H1 (cell line): ENCODE results near the gene CELF6. TPM values are rescaled to one million over a fixed set of nuclear protein-coding genes. Genes with fewer than 3 reads are reported as not detected.

ENCODE experiments used
- CTCF ChIA-PET: fragments of 300-600 bp; sonication (Branson Sonifier 250); formaldehyde crosslinking; loops from one replicate; lab custom pipeline; 2021; ENCODE audit not compliant: partially characterized antibody; lab: Charles Lee
- POLR2A ChIA-PET: fragments of 300-600 bp; sonication (Branson Sonifier 250); formaldehyde crosslinking; loops from one replicate; lab custom pipeline; 2021; ENCODE audit warnings: inconsistent platforms; ENCODE audit not compliant: partially characterized antibody; lab: Charles Lee
- DNase-seq, 2 experiments: peaks; one replicate each; pipeline versions ENCODE4 v3.0.0 to v3.0.0-alpha.2; 2010 to 2022; ENCODE audit warnings: low spot score in 2 of 2, low read depth in 1 of 2, mixed read lengths in 1 of 2
- FAIRE-seq: peaks from 2 replicates; lab custom pipeline; 2011; peaks lifted over from hg19 to GRCh38; lab: Jason Lieb, UNC
- H2AFZ ChIP-seq: 2 replicates; pipeline ENCODE4 v1.8.1; 2012; ENCODE audit warnings: low read length, inconsistent platforms
- H2AK5ac ChIP-seq: 2 replicates; pipeline ENCODE4 v1.6.1; 2013; ENCODE audit warnings: low read depth, low read length
- H2BK120ac ChIP-seq: replicated peaks from 2 replicates; pipeline ENCODE3; 2013; ENCODE audit warnings: low read depth, low read length, inconsistent platforms
- H2BK12ac ChIP-seq: 2 replicates; pipeline ENCODE4 v1.6.1; 2013; ENCODE audit warnings: low read depth, low read length
- H2BK15ac ChIP-seq: 2 replicates; pipeline ENCODE4 v1.6.1; 2013; ENCODE audit warnings: low read length
- H2BK20ac ChIP-seq: 2 replicates; pipeline ENCODE4 v1.6.1; 2013; ENCODE audit warnings: low read length
- H2BK5ac ChIP-seq: 2 replicates; pipeline ENCODE4 v1.6.1; 2013; ENCODE audit warnings: low read depth, low read length
- H3K14ac ChIP-seq: 2 replicates; pipeline ENCODE4 v1.6.1; 2013; ENCODE audit warnings: inconsistent platforms; ENCODE audit not compliant: insufficient read length
- H3K18ac ChIP-seq: 2 replicates; pipeline ENCODE4 v1.6.1; 2013; ENCODE audit warnings: low read length; ENCODE audit errors: extremely low read depth
- H3K23ac ChIP-seq: 2 replicates; pipeline ENCODE4 v1.6.1; 2013; ENCODE audit warnings: inconsistent platforms; ENCODE audit not compliant: insufficient read length
- H3K23me2 ChIP-seq: 2 replicates; pipeline ENCODE4 v1.6.1; 2013; ENCODE audit warnings: low read depth, low read length
- H3K27ac ChIP-seq: 2 replicates; pipeline ENCODE4 v1.6.1; 2011; ENCODE audit warnings: low read depth, low read length, inconsistent platforms
- H3K27me3 ChIP-seq, 4 experiments: replicated peaks in 1 of 4; 1 replicate in 1 of 4; 2 replicates in 3 of 4; pipeline versions ENCODE4 v1.6.1 to v1.8.1; 2011 to 2013; ENCODE audit warnings: low read length in 3 of 4, mild to moderate bottlenecking in 3 of 4, inconsistent platforms in 2 of 4, mixed read lengths in 2 of 4, moderate library complexity in 1 of 4; ENCODE audit not compliant: control insufficient read depth in 3 of 4, insufficient read depth in 3 of 4; ENCODE audit errors: extremely low read depth in 1 of 4
- H3K36me3 ChIP-seq, 4 experiments: 2 replicates each; pipeline versions ENCODE4 v1.6.1 to v1.8.1; 2011 to 2013; ENCODE audit warnings: mild to moderate bottlenecking in 4 of 4, low read length in 3 of 4, moderate library complexity in 2 of 4, control low read depth in 1 of 4, inconsistent platforms in 1 of 4; ENCODE audit not compliant: insufficient read depth in 4 of 4, control insufficient read depth in 2 of 4
- H3K4ac ChIP-seq: replicated peaks from 2 replicates; pipeline ENCODE3; 2013; ENCODE audit warnings: low read length, low read depth, mixed read lengths, inconsistent platforms; ENCODE audit not compliant: insufficient read length
- H3K4me1 ChIP-seq, 4 experiments: replicated peaks in 1 of 4; 1 replicate in 1 of 4; 2 replicates in 3 of 4; pipeline versions ENCODE4 v1.6.1 to v1.8.1; 2011 to 2013; ENCODE audit warnings: low read length in 3 of 4, inconsistent platforms in 2 of 4, mixed read lengths in 1 of 4; ENCODE audit not compliant: insufficient read depth in 4 of 4, control insufficient read depth in 3 of 4
- H3K4me2 ChIP-seq, 2 experiments: 2 replicates each; pipeline versions ENCODE4 v1.6.1 to v1.8.1; 2011 to 2013; ENCODE audit warnings: low read depth in 2 of 2, low read length in 2 of 2, control low read depth in 1 of 2, inconsistent platforms in 1 of 2, mild to moderate bottlenecking in 1 of 2; ENCODE audit not compliant: insufficient read depth in 1 of 2
- H3K4me3 ChIP-seq, 4 experiments: fragments of 200-600, 300-600 bp in 1 of 4; sonication (generic), shearing (Covaris generic), sonication (Bioruptor Twin) in 1 of 4; 2 replicates each; pipeline versions ENCODE4 v1.5.1 to v1.8.1; 2011 to 2016; ENCODE audit warnings: low read length in 4 of 4, low read depth in 3 of 4, control low read depth in 2 of 4, inconsistent platforms in 2 of 4, mild to moderate bottlenecking in 2 of 4, mixed read lengths in 1 of 4, moderate library complexity in 1 of 4; ENCODE audit not compliant: insufficient read depth in 2 of 4; ENCODE audit errors: extremely low read depth in 1 of 4
- H3K56ac ChIP-seq: replicated peaks from 2 replicates; pipeline ENCODE3; 2013; ENCODE audit warnings: low read depth, mild to moderate bottlenecking, mixed read lengths, low read length, inconsistent platforms; ENCODE audit not compliant: insufficient read length
- H3K79me1 ChIP-seq: 2 replicates; pipeline ENCODE4 v1.6.1; 2013; ENCODE audit warnings: low read depth, low read length, control low read depth
- H3K79me2 ChIP-seq, 2 experiments: 2 replicates each; pipeline versions ENCODE4 v1.6.1 to v1.8.1; 2012 to 2013; ENCODE audit warnings: low read length in 2 of 2, mild to moderate bottlenecking in 2 of 2, inconsistent platforms in 1 of 2; ENCODE audit not compliant: insufficient read depth in 2 of 2, control insufficient read depth in 1 of 2
- H3K9ac ChIP-seq, 4 experiments: replicated peaks in 1 of 4; 1 replicate in 1 of 4; 2 replicates in 3 of 4; pipeline versions ENCODE4 v1.6.1 to v1.8.1; 2011 to 2013; ENCODE audit warnings: low read depth in 3 of 4, low read length in 3 of 4, control low read depth in 2 of 4, mild to moderate bottlenecking in 2 of 4, moderate library complexity in 2 of 4, inconsistent platforms in 1 of 4; ENCODE audit errors: extremely low read depth in 1 of 4
- H3K9me3 ChIP-seq, 2 experiments: 2 replicates each; pipeline versions ENCODE4 v1.6.1 to v1.8.1; 2012 to 2013; ENCODE audit warnings: mild to moderate bottlenecking in 2 of 2, moderate library complexity in 2 of 2, control low read depth in 1 of 2, inconsistent platforms in 1 of 2, low read depth in 1 of 2, low read length in 1 of 2, mixed read lengths in 1 of 2; ENCODE audit not compliant: insufficient read depth in 2 of 2
- H4K20me1 ChIP-seq, 2 experiments: replicated peaks in 1 of 2; 2 replicates each; pipeline versions ENCODE3 to v1.8.1; 2011 to 2013; ENCODE audit warnings: inconsistent platforms in 2 of 2, low read length in 2 of 2, mild to moderate bottlenecking in 1 of 2; ENCODE audit not compliant: insufficient read depth in 2 of 2, control insufficient read depth in 1 of 2
- H4K5ac ChIP-seq: 2 replicates; pipeline ENCODE4 v1.6.1; 2013; ENCODE audit warnings: low read length, low read depth, mixed read lengths, inconsistent platforms; ENCODE audit not compliant: insufficient read length
- H4K8ac ChIP-seq: 2 replicates; pipeline ENCODE4 v1.8.0; 2013; ENCODE audit warnings: mild to moderate bottlenecking, moderate library complexity, low read length, inconsistent platforms; ENCODE audit not compliant: insufficient read depth; ENCODE audit errors: extremely low read depth
- H4K91ac ChIP-seq: replicated peaks from 2 replicates; pipeline ENCODE3; 2013; ENCODE audit warnings: low read length, mixed read lengths, inconsistent platforms; ENCODE audit not compliant: insufficient read length
- ASH2L ChIP-seq: fragments of 200-600, 300-600 bp; sonication (generic); IDR thresholded peaks from one replicate; pipeline ENCODE4 v1.7.1; 2017; ENCODE audit warnings: low read length
- RAD21 ChIP-seq, 2 experiments: IDR thresholded peaks in 1 of 2; conservative IDR thresholded peaks in 1 of 2; 2 replicates each; pipeline ENCODE4 v1.6.1; 2011; ENCODE audit warnings: low read depth in 2 of 2, low read length in 2 of 2, improper control_type of control experiment in 1 of 2, inconsistent platforms in 1 of 2, mild to moderate bottlenecking in 1 of 2, moderate library complexity in 1 of 2
- RXRA ChIP-seq: IDR thresholded peaks from 2 replicates; pipeline ENCODE4 v1.6.1; 2011; ENCODE audit warnings: low read depth, mild to moderate bottlenecking, low read length, moderate library complexity; ENCODE audit not compliant: insufficient read depth
- TCF12 ChIP-seq: IDR thresholded peaks from 2 replicates; pipeline ENCODE4 v1.6.1; 2011; ENCODE audit warnings: low read depth, mild to moderate bottlenecking, low read length
- YY1 ChIP-seq: IDR thresholded peaks from 2 replicates; pipeline ENCODE4 v1.6.1; 2011; ENCODE audit warnings: low read depth, mild to moderate bottlenecking, low read length
- WGBS, 2 experiments: shearing (Covaris generic) in 1 of 2; methylation state at CpG; one replicate each; pipeline versions ENCODE4 v1.1.6 to v1.1.7; 2013 to 2015; ENCODE audit warnings: low lambda C conversion rate in 2 of 2, mixed read lengths in 2 of 2, inconsistent platforms in 1 of 2, low coverage in 1 of 2, missing lambda C conversion rate in 1 of 2; ENCODE audit not compliant: insufficient replicate concordance in 2 of 2, insufficient coverage in 1 of 2, insufficient read length in 1 of 2; ENCODE audit errors: extremely low coverage in 1 of 2, missing lambda C conversion rate in 1 of 2; 5-methylcytosine and 5-hydroxymethylcytosine counted together
- polyA plus RNA-seq, 7 experiments: library from polyadenylated mRNA; depleted of rRNA in 3 of 7; stranded (reverse) in 5 of 7; unstranded in 2 of 7; fragments of >200 nt in 5 of 7; fragments of 200-250 nt in 2 of 7; gene quantifications; 1 replicate in 5 of 7; 2 replicates in 1 of 7; 4 replicates in 1 of 7; pipeline versions ENCODE4 v1.2.1 to v1.2.3, GENCODE V29; 2011 to 2013; ENCODE audit warnings: missing spikeins in 2 of 7, mixed read lengths in 2 of 7
- total RNA-seq: library from RNA; stranded (reverse); fragmentation: NEBNext Ultra II Directional; extraction: Animal tissue kit (Norgen Biotek cat#: 25700); gene quantifications from 2 replicates; pipeline ENCODE4 v1.2.1, GENCODE V29; 2021
- TF ChIP-seq, protein P1 (sequence below), 3 experiments: IDR thresholded peaks; 1 replicate in 2 of 3; 2 replicates in 1 of 3; pipeline versions ENCODE4 v1.5.1 to v1.6.1; 2011; ENCODE audit warnings: low read length in 3 of 3, mild to moderate bottlenecking in 3 of 3, inconsistent platforms in 2 of 3, low read depth in 1 of 3, moderate library complexity in 1 of 3; ENCODE audit not compliant: insufficient read depth in 1 of 3; ENCODE audit errors: control extremely low read depth in 1 of 3

The CELF6 gene
- total and polyA plus RNA-seq, 2 of the 8 experiments (the other 6 are each of a cell fraction or from before 2014, with no cell fraction given), result 0.09 to 0.19 TPM

DNA sequence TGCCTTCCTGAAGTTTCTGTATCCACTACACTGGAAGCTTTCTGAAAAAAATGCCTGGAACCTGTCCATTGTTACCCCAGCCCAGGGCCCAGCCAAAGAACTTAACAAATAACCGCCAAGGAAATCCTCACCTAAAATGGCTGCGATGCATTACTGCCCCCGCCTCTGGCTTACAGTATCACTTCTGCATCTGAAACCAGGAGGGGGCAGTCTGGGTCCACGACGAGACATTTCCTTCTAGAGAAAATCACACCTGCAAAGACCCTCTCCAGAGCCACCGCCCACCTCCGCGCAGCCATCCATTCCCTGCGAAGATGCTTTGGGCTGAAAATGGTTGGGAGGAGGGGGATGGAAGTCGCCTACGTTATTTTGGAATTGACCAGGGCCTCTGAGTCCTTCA lies 22.4 kb upstream of the CELF6 start:
- TF ChIP-seq TCF12 (0 out of 2 replicates have a peak, but pooled peaks have one; percentile 24), YY1 (peak; percentile 90), ASH2L (no peak), RAD21 (IDR thresholded peaks at IDR 0.05 in 1 of 2, conservative IDR thresholded peaks at IDR 0.05 in 1 of 2; ENCODE audit: low read depth in 2 of 2, low read length in 2 of 2) (peak; percentile 79 to 85), RXRA (no peak)
- TF ChIP-seq, protein P1, sequence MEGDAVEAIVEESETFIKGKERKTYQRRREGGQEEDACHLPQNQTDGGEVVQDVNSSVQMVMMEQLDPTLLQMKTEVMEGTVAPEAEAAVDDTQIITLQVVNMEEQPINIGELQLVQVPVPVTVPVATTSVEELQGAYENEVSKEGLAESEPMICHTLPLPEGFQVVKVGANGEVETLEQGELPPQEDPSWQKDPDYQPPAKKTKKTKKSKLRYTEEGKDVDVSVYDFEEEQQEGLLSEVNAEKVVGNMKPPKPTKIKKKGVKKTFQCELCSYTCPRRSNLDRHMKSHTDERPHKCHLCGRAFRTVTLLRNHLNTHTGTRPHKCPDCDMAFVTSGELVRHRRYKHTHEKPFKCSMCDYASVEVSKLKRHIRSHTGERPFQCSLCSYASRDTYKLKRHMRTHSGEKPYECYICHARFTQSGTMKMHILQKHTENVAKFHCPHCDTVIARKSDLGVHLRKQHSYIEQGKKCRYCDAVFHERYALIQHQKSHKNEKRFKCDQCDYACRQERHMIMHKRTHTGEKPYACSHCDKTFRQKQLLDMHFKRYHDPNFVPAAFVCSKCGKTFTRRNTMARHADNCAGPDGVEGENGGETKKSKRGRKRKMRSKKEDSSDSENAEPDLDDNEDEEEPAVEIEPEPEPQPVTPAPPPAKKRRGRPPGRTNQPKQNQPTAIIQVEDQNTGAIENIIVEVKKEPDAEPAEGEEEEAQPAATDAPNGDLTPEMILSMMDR (IDR thresholded peaks at IDR 0.05; ENCODE audit: control extremely low read depth in 1 of 3, insufficient read depth in 1 of 3, low read depth in 1 of 3, low read length in 3 of 3), result peak; percentile 71 to 87 (median 78)
- H3K23me2 ChIP-seq, result no peaks in the 10 kb centered on the region; the same call in 1 of the 2 replicates
- WGBS, 2 experiments, result 52% methylated on average over 11 of the region's 11 CpGs; no CpG with 5 or more reads in 1 of the 2 experiments

More for the DNA sequence above, 22.4 kb upstream of the CELF6 start:
- ChIA-PET POLR2A (no interaction called here), CTCF (interaction anchor here (0.6 to 0.8 kb wide), 3 partner anchors 28 to 590 kb away, joined by 3 read pairs; no protein-coding TSS in a partner anchor)
- Histone ChIP-seq H3K4me3 (no peak overlapping the region), H2AFZ (no peak overlapping the region), H3K4ac (no peak overlapping the region), H2BK120ac (no peak overlapping the region), H3K79me1 (no peaks in the 10 kb centered on the region), H3K23ac (no peak overlapping the region), H3K9me3 (no peaks in the 10 kb centered on the region), H3K14ac (no peak overlapping the region), H3K79me2 (no peaks in the 10 kb centered on the region), H3K27me3 (no peaks in the 10 kb centered on the region), H2BK20ac (no peak overlapping the region), H3K18ac (no peak overlapping the region), H3K27ac (no peak overlapping the region), H2BK12ac (no peak overlapping the region), H3K9ac (no peak overlapping the region), H3K36me3 (peaks cover 0 to 28% (median 14%) of the 10 kb centered on the region in 4 experiments; a peak in 7 of 8 replicates), H2BK5ac (no peak overlapping the region), H3K56ac (no peak overlapping the region), H4K20me1 (peaks cover 0 to 1% of the 10 kb centered on the region in 2 experiments), H3K4me2 (no peak overlapping the region), H4K91ac (no peak overlapping the region), H3K4me1 (peaks cover 0 to 2% (median 2%) of the 10 kb centered on the region in 4 experiments; a peak in 4 of 7 replicates), H2AK5ac (no peak overlapping the region), H2BK15ac (no peak overlapping the region), H4K5ac (no peak overlapping the region), H4K8ac (no peak overlapping the region)
- no peak for FAIRE-seq
- DNase-seq, result peak; percentile 43 to 81
